Tibial artery (tissue), 4 donors: ENCODE results near the gene MBD2.

Source experiments
- DNase-seq, 2 donors: peaks; one replicate each; pipeline ENCODE4 v3.0.0-alpha.2; 2019
- H3K27ac ChIP-seq, 2 donors: fragments of 200-600 bp; sonication (generic) in 1 of 2; 1 replicate in 1 of 2; 2 replicates in 1 of 2; pipeline ENCODE4 v1.5.1; 2018 to 2019; ENCODE audit warnings: mild to moderate bottlenecking in 1 of 2
- H3K27me3 ChIP-seq, 2 donors: fragments of 200-600 bp; sonication (generic) in 1 of 2; one replicate each; pipeline versions ENCODE4 v1.5.1 to v1.6.0; 2016 to 2019
- H3K36me3 ChIP-seq, 3 donors: fragments of 200-600 bp; sonication (generic) in 2 of 3; one replicate each; pipeline ENCODE4 v1.5.1; 2016 to 2019; ENCODE audit warnings: mild to moderate bottlenecking in 2 of 3
- H3K4me1 ChIP-seq, 4 donors: fragments of 200-600 bp; sonication (generic) in 2 of 4; 1 replicate in 3 of 4; 2 replicates in 1 of 4; pipeline ENCODE4 v1.5.1; 2016 to 2019
- H3K4me3 ChIP-seq, 2 donors: fragments of 200-600 bp; sonication (generic) in 1 of 2; 1 replicate in 1 of 2; 2 replicates in 1 of 2; pipeline ENCODE4 v1.5.1; 2018 to 2019; ENCODE audit warnings: mild to moderate bottlenecking in 2 of 2
- H3K9me3 ChIP-seq, 3 donors: fragments of 200-600 bp; sonication (generic) in 1 of 3; one replicate each; pipeline ENCODE4 v1.5.1; 2016 to 2019
- intact Hi-C: fragments of 100-400 bp; cut with DNase I; formaldehyde crosslinking; loops from one replicate; pipeline ENCODE4 v1.15.0; 2023; ENCODE audit warnings: low total_unique reads
- TF ChIP-seq, protein P1 (sequence below), 2 experiments: fragments of 200-600 bp in 1 of 2; fragments of 450-650 bp in 1 of 2; IDR thresholded peaks; one replicate each; pipeline ENCODE4 v1.5.1; 2017 to 2019; ENCODE audit warnings: antibody characterized with exemption in 2 of 2, mild to moderate bottlenecking in 1 of 2, moderate library complexity in 1 of 2

Gene MBD2

DNA sequence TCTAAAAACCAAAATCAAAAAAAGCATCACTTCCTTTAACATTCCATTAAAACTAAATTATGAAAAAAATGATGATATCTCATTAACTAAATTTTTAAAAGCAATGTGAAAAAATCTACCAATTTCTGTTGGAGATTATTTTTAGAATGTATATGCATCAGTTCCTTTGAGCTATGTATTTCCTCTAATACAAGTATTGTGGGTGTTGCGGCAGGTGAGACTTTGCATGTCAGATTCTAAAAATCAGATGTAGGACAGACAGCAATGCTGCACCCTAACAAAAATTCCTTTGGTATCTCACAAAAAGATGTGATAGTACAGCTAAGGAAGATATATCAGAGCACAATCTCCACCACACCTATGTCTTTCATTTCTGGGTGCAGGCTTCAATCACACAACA, 6.8 kb downstream of the MBD2 start:
- Histone ChIP-seq H3K27me3 (no peaks in the 10 kb centered on the region), H3K27ac (no peak overlapping the region), H3K4me3 (no peak overlapping the region), H3K9me3 (no peaks in the 10 kb centered on the region), H3K36me3 (no peaks in the 10 kb centered on the region), H3K4me1 (peaks cover 0 to 19% (median 12%) of the 10 kb centered on the region in 4 donors)
- DNase-seq: no peak
- intact Hi-C loops: no loop called here
- TF ChIP-seq, protein P1, sequence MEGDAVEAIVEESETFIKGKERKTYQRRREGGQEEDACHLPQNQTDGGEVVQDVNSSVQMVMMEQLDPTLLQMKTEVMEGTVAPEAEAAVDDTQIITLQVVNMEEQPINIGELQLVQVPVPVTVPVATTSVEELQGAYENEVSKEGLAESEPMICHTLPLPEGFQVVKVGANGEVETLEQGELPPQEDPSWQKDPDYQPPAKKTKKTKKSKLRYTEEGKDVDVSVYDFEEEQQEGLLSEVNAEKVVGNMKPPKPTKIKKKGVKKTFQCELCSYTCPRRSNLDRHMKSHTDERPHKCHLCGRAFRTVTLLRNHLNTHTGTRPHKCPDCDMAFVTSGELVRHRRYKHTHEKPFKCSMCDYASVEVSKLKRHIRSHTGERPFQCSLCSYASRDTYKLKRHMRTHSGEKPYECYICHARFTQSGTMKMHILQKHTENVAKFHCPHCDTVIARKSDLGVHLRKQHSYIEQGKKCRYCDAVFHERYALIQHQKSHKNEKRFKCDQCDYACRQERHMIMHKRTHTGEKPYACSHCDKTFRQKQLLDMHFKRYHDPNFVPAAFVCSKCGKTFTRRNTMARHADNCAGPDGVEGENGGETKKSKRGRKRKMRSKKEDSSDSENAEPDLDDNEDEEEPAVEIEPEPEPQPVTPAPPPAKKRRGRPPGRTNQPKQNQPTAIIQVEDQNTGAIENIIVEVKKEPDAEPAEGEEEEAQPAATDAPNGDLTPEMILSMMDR (IDR thresholded peaks at IDR 0.05): no peak

DNA sequence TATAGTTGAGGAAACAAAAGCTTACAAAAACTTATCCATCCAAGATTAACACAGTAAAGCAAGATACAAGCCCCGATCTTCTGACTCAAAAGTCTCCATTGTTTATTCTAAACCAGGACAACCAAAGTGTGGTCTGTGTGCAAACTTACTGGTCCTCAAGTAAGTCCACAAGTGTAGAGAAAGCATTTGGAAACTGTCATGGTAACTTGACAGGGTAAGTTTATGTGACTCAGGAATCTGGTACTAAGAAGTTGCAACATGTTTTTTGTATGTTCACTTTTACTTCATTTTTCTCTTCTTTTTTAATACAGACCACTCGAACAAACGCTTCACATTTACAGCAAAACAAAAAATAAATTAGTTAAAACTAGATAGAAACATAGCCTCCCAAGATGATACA, 9.4 kb downstream of the MBD2 start:
- Histone ChIP-seq H3K4me3 (no peak overlapping the region), H3K4me1 (peaks cover 0 to 9% (median under 1%) of the 10 kb centered on the region in 4 donors), H3K36me3 (no peaks in the 10 kb centered on the region), H3K9me3 (no peaks in the 10 kb centered on the region), H3K27me3 (no peaks in the 10 kb centered on the region), H3K27ac (no peak overlapping the region)
- no peak for DNase-seq
- intact Hi-C loops: no loop called here
- TF ChIP-seq, protein P1 (IDR thresholded peaks at IDR 0.05): no peak

DNA sequence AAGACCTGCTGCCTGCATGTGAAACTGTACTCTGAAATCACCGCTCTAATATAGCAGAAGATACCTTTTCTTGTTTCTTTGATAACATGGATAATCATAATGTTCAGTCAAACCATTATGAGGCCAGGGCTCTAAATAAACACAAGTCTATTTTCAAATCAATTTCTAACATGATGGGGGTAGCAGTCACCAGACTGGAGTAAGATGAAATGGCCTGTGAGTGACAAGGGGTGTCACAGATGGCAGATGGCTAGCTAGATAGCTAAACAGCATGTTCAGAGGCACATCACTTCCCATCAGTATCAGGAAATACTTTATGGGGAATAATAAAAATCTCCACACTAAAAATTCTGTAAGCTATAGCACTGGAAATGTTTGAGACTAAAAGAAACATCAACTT, 14.0 kb downstream of the MBD2 start:
- intact Hi-C loops: no loop called here
- Histone ChIP-seq H3K36me3 (no peaks in the 10 kb centered on the region), H3K9me3 (no peaks in the 10 kb centered on the region), H3K27ac (no peak overlapping the region), H3K4me1 (peaks cover 0 to 32% (median 13%) of the 10 kb centered on the region in 4 donors), H3K27me3 (no peaks in the 10 kb centered on the region), H3K4me3 (no peak overlapping the region)
- TF ChIP-seq, protein P1 (IDR thresholded peaks at IDR 0.05): no peak
- no peak for DNase-seq

DNA sequence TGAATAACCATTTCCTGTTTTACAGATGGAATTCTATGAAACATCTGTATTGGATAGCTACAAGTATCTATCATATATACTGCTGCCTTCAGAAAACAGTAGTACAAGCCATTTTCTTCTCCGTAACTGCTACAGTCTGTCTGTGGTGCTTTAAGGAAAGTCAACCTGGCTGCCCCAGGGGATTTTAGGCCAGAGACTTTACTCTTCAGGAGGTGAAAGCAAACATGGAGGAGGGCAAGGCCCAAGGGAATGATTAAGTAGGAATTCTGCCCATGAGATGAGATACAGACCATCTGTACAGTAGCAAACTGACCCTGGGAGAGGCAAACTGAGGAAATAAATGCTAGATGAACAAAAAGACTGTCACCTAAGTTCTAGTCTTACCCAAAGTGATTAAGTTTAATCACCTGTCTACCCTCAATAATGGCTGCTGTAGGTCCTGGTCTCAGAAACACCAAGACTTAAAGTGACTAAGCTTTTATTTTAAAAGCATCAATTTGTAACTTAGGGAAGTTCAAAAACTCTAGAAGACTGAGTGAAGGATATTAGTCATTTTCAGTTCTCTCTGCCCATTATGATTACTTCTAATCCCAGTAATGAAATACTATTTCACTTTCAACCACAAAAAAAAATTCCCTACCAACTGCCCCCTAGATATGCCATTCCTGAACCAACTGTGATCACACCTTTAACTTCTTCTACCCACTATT, 14.8 kb downstream of the MBD2 start:
- no peak for DNase-seq

DNA sequence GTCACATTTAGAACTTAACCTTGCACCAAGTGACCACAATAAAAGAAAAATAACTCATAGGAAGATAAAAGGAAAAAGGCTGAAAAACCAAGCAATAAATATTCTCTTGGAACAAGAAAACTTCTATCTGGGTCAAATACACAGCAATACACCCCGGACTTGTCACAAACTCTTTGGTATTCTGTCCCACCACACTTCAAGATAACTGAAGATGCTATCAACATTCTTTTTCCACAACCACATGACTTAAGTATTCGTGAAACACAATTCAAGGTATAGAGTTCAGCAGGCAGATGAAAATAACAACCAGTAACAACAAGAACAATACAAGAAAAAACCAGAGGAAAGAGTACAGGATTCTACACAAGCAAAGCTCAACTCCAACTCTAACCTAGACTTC, 18.0 kb downstream of the MBD2 start:
- peaks cover 0 to 38% (median 13%) of the 10 kb centered on the region in 4 donors for H3K4me1 ChIP-seq
- no peak for DNase-seq
- H3K27me3 ChIP-seq: no peaks in the 10 kb centered on the region
- intact Hi-C loops: no loop called here
- TF ChIP-seq, protein P1 (IDR thresholded peaks at IDR 0.05): no peak
- H3K4me3 ChIP-seq: no peak overlapping the region
- H3K27ac ChIP-seq: peak overlapping the region in 1 of 2 donors; percentile 17
- H3K9me3 ChIP-seq: no peaks in the 10 kb centered on the region
- peaks cover 5 to 27% (median 14%) of the 10 kb centered on the region in 3 donors for H3K36me3 ChIP-seq

More for the DNA sequence above, 14.8 kb downstream of the MBD2 start:
- Histone ChIP-seq H3K9me3 (no peaks in the 10 kb centered on the region), H3K27ac (no peak overlapping the region), H3K4me3 (no peak overlapping the region), H3K4me1 (peaks cover 0 to 38% (median 13%) of the 10 kb centered on the region in 4 donors), H3K36me3 (no peaks in the 10 kb centered on the region), H3K27me3 (no peaks in the 10 kb centered on the region)
- intact Hi-C loops: no loop called here
- TF ChIP-seq, protein P1 (IDR thresholded peaks at IDR 0.05): no peak
